GM12878 (cell line): ENCODE results near the gene CACNG8. TPM values are rescaled to one million over a fixed set of nuclear protein-coding genes. Genes with fewer than 3 reads are reported as not detected.

Experiments used
- ATAC-seq: fragments of 200-7000 bp; cut with Tn5 transposase; 3 replicates; pipeline ENCODE4 v1.9.1; 2020; ENCODE audit warnings: mild to moderate bottlenecking, moderate library complexity
- BruUV-seq: library from RNA; stranded (reverse); fragments of 400-500 nt; replicated peaks from 2 replicates; lab custom pipeline; 2021; lab: Mats Ljungman, UMichigan
- CTCF ChIA-PET: fragments of 300-600 bp; sonication (Branson Sonifier 250); formaldehyde crosslinking; extraction: SDS; loops from one replicate; lab custom pipeline; 2021; ENCODE audit warnings: inconsistent platforms; lab: Yijun Ruan, JAX
- POLR2A ChIA-PET: fragments of 350-600 bp; formaldehyde crosslinking; extraction: SDS; loops from one replicate; lab custom pipeline; 2021; ENCODE audit warnings: inconsistent platforms; lab: Charles Lee
- RAD21 ChIA-PET: fragments of 300-600 bp; sonication (Branson Sonifier 250); formaldehyde crosslinking; loops from one replicate; lab custom pipeline; 2023; ENCODE audit warnings: antibody characterized with exemption; ENCODE audit not compliant: unreplicated experiment; lab: Charles Lee
- SMC1A ChIA-PET: fragments of 300-600 bp; sonication (Branson Sonifier 250); formaldehyde crosslinking; loops from one replicate; lab custom pipeline; 2023; ENCODE audit not compliant: unreplicated experiment, uncharacterized antibody; lab: Charles Lee
- DNase-seq: peaks from one replicate; pipeline ENCODE4 v3.0.0-alpha.2; 2011; ENCODE audit warnings: low read depth, low spot score
- FAIRE-seq: peaks from 3 replicates; lab custom pipeline; 2011; peaks lifted over from hg19 to GRCh38; lab: Jason Lieb, UNC
- H2AFZ ChIP-seq: 2 replicates; pipeline ENCODE4 v1.6.0; 2011; ENCODE audit warnings: low read depth, low read length, control low read depth; ENCODE audit not compliant: control insufficient read depth
- H3K27ac ChIP-seq: 2 replicates; pipeline ENCODE4 v1.5.1; 2011; ENCODE audit warnings: control low read depth; ENCODE audit not compliant: control insufficient read depth, insufficient read depth
- H3K27me3 ChIP-seq, 2 experiments: replicated peaks in 1 of 2; 2 replicates each; pipeline versions ENCODE4 v1.6.0 to v1.6.1; 2011; ENCODE audit warnings: low read length in 1 of 2; ENCODE audit not compliant: control insufficient read depth in 2 of 2, insufficient read depth in 2 of 2
- H3K36me3 ChIP-seq, 2 experiments: 2 replicates each; pipeline ENCODE4 v1.5.1; 2011; ENCODE audit warnings: low read length in 1 of 2; ENCODE audit not compliant: control insufficient read depth in 2 of 2, insufficient read depth in 2 of 2
- H3K4me1 ChIP-seq: 2 replicates; pipeline ENCODE4 v1.6.1; 2011; ENCODE audit warnings: mild to moderate bottlenecking, low read length, moderate library complexity, mixed read lengths; ENCODE audit not compliant: control insufficient read depth, insufficient read depth
- H3K4me2 ChIP-seq: 2 replicates; pipeline ENCODE4 v1.6.0; 2011; ENCODE audit warnings: control low read depth; ENCODE audit not compliant: control insufficient read depth, insufficient read depth
- H3K4me3 ChIP-seq: fragments of 200-600 bp; sonication (generic); 2 replicates; pipeline ENCODE4 v1.5.1; 2016
- H3K79me2 ChIP-seq: 2 replicates; pipeline ENCODE4 v1.6.0; 2011; ENCODE audit warnings: low read length; ENCODE audit not compliant: control insufficient read depth, insufficient read depth
- H3K9ac ChIP-seq: 2 replicates; pipeline ENCODE4 v1.8.0; 2011; ENCODE audit warnings: low read length, control low read depth, mixed read lengths; ENCODE audit not compliant: control insufficient read depth, insufficient read depth
- H3K9me3 ChIP-seq: replicated peaks from 3 replicates; pipeline ENCODE4 v1.5.1; 2011; ENCODE audit warnings: mild to moderate bottlenecking, low read length; ENCODE audit not compliant: control insufficient read depth, insufficient read depth
- H4K20me1 ChIP-seq: 2 replicates; pipeline ENCODE4 v1.6.0; 2011; ENCODE audit not compliant: control insufficient read depth, insufficient read depth
- CHD1 ChIP-seq: IDR thresholded peaks from 2 replicates; pipeline ENCODE4 v1.6.1; 2012; ENCODE audit warnings: low read depth, low read length, improper control_type of control experiment
- CHD2 ChIP-seq: IDR thresholded peaks from 2 replicates; pipeline ENCODE4 v1.6.1; 2011; ENCODE audit warnings: low read depth, low read length, improper control_type of control experiment, borderline replicate concordance
- CHD4 ChIP-seq: fragments of 200-600 bp; sonication (generic); IDR thresholded peaks from 2 replicates; pipeline ENCODE4 v1.6.1; 2016; ENCODE audit warnings: mild to moderate bottlenecking
- GABPA ChIP-seq: IDR thresholded peaks from 2 replicates; pipeline ENCODE4 v1.6.1; 2014; ENCODE audit warnings: antibody characterized with exemption, low read depth, mild to moderate bottlenecking, inconsistent platforms
- HCFC1 ChIP-seq: fragments of 150-350 bp; IDR thresholded peaks from 2 replicates; pipeline ENCODE4 v1.6.1; 2014; ENCODE audit warnings: low read length
- HDAC2 ChIP-seq: fragments of 200-600 bp; sonication (generic); IDR thresholded peaks from 2 replicates; pipeline ENCODE4 v1.6.1; 2017
- HDAC6 ChIP-seq: fragments of 200-600 bp; sonication (generic); IDR thresholded peaks from one replicate; pipeline ENCODE4 v1.8.0; 2017; ENCODE audit warnings: antibody characterized with exemption; ENCODE audit not compliant: unreplicated experiment
- IRF4 ChIP-seq: IDR thresholded peaks from 2 replicates; pipeline ENCODE4 v1.6.1; 2011; ENCODE audit warnings: low read depth, low read length
- MYB ChIP-seq: fragments of 150-350 bp; IDR thresholded peaks from 2 replicates; pipeline ENCODE4 v1.6.1; 2014; ENCODE audit warnings: mild to moderate bottlenecking, low read depth, low read length, borderline replicate concordance
- NFYB ChIP-seq: IDR thresholded peaks from 2 replicates; pipeline ENCODE4 v1.6.1; 2011; ENCODE audit warnings: low read depth, mild to moderate bottlenecking, low read length, improper control_type of control experiment, moderate library complexity; ENCODE audit not compliant: insufficient read depth
- RAD21 ChIP-seq: IDR thresholded peaks from 2 replicates; pipeline ENCODE4 v1.6.1; 2011; ENCODE audit warnings: mild to moderate bottlenecking, low read depth, low read length, moderate library complexity; ENCODE audit not compliant: insufficient read depth
- RCOR1 ChIP-seq: conservative IDR thresholded peaks from 2 replicates; pipeline ENCODE4 v1.6.1; 2012; ENCODE audit warnings: low read depth, low read length, improper control_type of control experiment
- SRF ChIP-seq, 2 experiments: IDR thresholded peaks; 2 replicates each; pipeline ENCODE4 v1.6.1; 2011; ENCODE audit warnings: low read depth in 2 of 2, low read length in 2 of 2, mild to moderate bottlenecking in 1 of 2, moderate library complexity in 1 of 2
- SUPT20H ChIP-seq: IDR thresholded peaks from 2 replicates; pipeline ENCODE4 v1.6.1; 2011; ENCODE audit warnings: low read depth, mild to moderate bottlenecking, low read length, moderate library complexity, borderline replicate concordance; ENCODE audit not compliant: control insufficient read depth
- WRNIP1 ChIP-seq: IDR thresholded peaks from 2 replicates; pipeline ENCODE4 v1.6.1; 2011; ENCODE audit warnings: low read depth, low read length, improper control_type of control experiment, borderline replicate concordance
- ZNF207 ChIP-seq: fragments of 450-650 bp; IDR thresholded peaks from 2 replicates; pipeline ENCODE4 v1.6.1; 2014; ENCODE audit warnings: antibody characterized with exemption, mild to moderate bottlenecking, borderline replicate concordance
- ZNF24 ChIP-seq: fragments of 450-650 bp; IDR thresholded peaks from 2 replicates; pipeline ENCODE4 v1.6.1; 2017; ENCODE audit warnings: antibody characterized with exemption, mild to moderate bottlenecking
- WGBS: methylation state at CpG from one replicate; pipeline ENCODE4 v1.1.6; 2016; ENCODE audit warnings: low lambda C conversion rate; ENCODE audit not compliant: insufficient replicate concordance, insufficient coverage; ENCODE audit errors: missing lambda C conversion rate; 5-methylcytosine and 5-hydroxymethylcytosine counted together
- in situ Hi-C: fragments of 300-500 bp; cut with MboI; formaldehyde crosslinking; loops from 9 replicates; pipeline ENCODE4 v1.14.3; 2018; ENCODE audit warnings: mixed read lengths
- intact Hi-C: fragments of 100-400 bp; cut with micrococcal nuclease; formaldehyde crosslinking; loops from one replicate; pipeline ENCODE4 v1.14.2; 2022; ENCODE audit not compliant: unreplicated experiment
- polyA plus RNA-seq, 11 experiments: library from polyadenylated mRNA; depleted of rRNA in 4 of 11; unstranded in 6 of 11; stranded (reverse) in 5 of 11; fragments of >200 nt; fragmentation: Nextera tagmentation in 4 of 11; fragmentation: Illumina TruSeq in 1 of 11; extraction: Ambion mirVana in 4 of 11; extraction: Trizol in 1 of 11; gene quantifications; 1 replicate in 1 of 11; 2 replicates in 10 of 11; pipeline versions ENCODE4 v1.2.1 to v1.2.3, GENCODE V29; 2011 to 2016; ENCODE audit warnings: inconsistent platforms in 2 of 11, missing spikeins in 2 of 11, low read depth in 1 of 11
- total RNA-seq, 4 experiments: library from RNA; depleted of rRNA in 3 of 4; stranded (reverse); fragments of >200 nt in 3 of 4; fragmentation: Illumina TruSeq in 1 of 4; extraction: Trizol in 1 of 4; gene quantifications; 2 replicates each; pipeline versions ENCODE4 v1.2.1 to v1.2.3, GENCODE V29; 2013 to 2021

Gene CACNG8
- total and polyA plus RNA-seq, 10 of the 15 experiments (the other 5 are each of a cell fraction or from before 2014, with no cell fraction given) = not detected

GRCh38 chr19:54021363-54021762 is 58.6 kb downstream of the CACNG8 start:
- H4K20me1 ChIP-seq = no peaks in the 10 kb centered on the region
- H3K27me3 ChIP-seq = no peaks in the 10 kb centered on the region
- H3K27ac ChIP-seq = no peak overlapping the region
- H2AFZ ChIP-seq = no peak overlapping the region
- in situ Hi-C loops (loop anchor here (10.0 kb wide), 2 partner anchors 597 to 827 kb away; partner anchors contain the start of gene ZNF665), intact Hi-C loops (loop anchor here (10.0 kb wide), 1 partner anchor 597 kb away; no protein-coding TSS in a partner anchor)
- TF ChIP-seq WRNIP1 (no peak), IRF4 (no peak), HDAC2 (no peak), HCFC1 (no peak), MYB (no peak), SRF (IDR thresholded peaks at IDR 0.05; ENCODE audit: low read depth in 2 of 2, low read length in 2 of 2) (no peak), ZNF207 (no peak), ZNF24 (no peak), SUPT20H (no peak), HDAC6 (no peak), GABPA (no peak), RAD21 (no peak), CHD4 (no peak), RCOR1 (no peak), CHD2 (no peak), NFYB (no peak), CHD1 (no peak)
- SMC1A ChIA-PET = no interaction called here
- no peak for FAIRE-seq
- no peaks in the 10 kb centered on the region for H3K79me2 ChIP-seq
- H3K36me3 ChIP-seq = no peaks in the 10 kb centered on the region
- CTCF ChIA-PET = no interaction called here
- no peaks in the 10 kb centered on the region; the same call in 2 of the 3 replicates for H3K9me3 ChIP-seq
- no peak for DNase-seq
- RAD21 ChIA-PET = no interaction called here
- H3K9ac ChIP-seq = no peak overlapping the region
- H3K4me3 ChIP-seq = no peak overlapping the region
- POLR2A ChIA-PET = no interaction called here
- H3K4me1 ChIP-seq = no peaks in the 10 kb centered on the region
- BruUV-seq = no TSS peak
- no peak overlapping the region for H3K4me2 ChIP-seq
- WGBS = 54% methylated on average over 8 of the region's 8 CpGs
- ATAC-seq = no peak
